Activated CD4-positive, CD25-positive, alpha-beta regulatory T cell (primary cell): ENCODE data around the gene PEX13.

Source experiments
- DNase-seq, 4 experiments: peaks; one replicate each; lab custom pipeline; 2025; lab: John Stamatoyannopoulos, UW

Gene PEX13

DNA sequence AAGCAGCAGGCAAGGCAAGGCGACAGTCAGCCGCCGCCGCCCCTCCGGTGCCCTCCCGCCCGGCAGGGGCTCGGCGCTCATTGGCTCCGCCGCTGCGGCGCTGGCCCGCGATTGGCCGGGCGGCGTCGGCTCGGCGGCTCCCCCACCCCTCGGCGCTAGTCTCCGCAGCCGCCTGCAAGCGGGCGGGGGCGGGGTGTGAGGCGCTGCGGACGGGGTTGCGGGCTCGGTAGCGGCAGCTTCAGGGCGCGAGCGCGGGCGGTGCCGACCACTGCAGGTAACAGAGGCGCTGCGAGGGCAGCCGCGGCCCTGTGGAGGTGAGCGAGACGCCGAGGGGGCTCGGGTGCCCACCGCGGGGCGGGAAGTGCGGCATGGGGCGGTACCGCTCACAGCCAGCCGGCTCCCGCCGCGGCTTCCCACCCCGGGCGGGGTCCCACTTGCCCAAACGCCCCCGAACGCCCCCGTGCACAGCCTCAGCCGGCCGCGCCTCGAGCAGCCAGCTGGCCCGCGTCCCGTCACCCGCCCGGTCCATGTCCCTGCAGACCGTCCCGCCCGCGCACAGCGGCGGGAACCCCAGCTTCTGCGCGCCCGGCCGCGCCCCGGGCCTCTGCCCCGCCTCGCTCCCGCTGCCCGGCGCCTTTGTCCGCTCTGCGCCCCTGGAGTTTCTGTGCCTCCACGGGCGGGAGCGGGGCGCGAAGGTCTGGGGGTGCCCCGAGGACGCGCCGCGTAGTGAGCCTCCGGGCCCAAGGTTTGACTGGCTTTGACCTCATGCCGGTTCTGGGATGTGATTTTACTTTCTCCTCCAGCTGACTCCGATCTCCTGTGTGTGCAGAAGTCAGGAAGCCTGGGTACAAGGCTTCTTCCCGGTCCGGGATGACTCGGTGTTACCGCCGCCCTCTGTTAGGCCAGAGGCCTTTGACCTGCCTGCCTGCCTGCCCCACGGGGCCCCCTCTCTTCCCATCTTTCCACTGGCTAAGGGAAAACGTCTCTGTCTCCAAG lies 48.5 kb downstream of the PEX13 start, which contains the start of gene SANBR:
TSS of gene SANBR (plus strand) at position 158 of the 996 bp plus-strand sequence. CDS start 4,480 bp downstream, outside the sequence.
- peak; percentile 56 to 78 (median 70) for DNase-seq

DNA sequence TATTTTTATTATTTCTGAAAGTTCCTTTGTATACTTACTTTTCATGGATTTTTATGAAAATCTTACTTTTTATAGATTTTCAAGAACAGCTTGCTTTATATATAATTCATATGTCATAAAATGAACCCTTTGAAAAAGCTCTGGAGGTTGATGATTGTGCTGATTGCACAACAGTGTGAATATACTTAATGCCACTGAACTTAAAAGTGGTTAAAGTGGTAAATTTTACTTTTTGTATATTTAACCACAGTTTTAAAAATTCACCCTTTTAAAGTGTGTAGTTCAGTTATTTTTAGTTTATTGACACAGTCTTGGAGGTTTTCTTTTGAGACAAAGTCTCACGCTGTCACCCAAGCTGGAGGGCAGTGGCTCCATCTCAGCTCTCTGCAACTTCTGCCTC lies 56.6 kb downstream of the PEX13 start:
- DNase-seq: no peak

DNA sequence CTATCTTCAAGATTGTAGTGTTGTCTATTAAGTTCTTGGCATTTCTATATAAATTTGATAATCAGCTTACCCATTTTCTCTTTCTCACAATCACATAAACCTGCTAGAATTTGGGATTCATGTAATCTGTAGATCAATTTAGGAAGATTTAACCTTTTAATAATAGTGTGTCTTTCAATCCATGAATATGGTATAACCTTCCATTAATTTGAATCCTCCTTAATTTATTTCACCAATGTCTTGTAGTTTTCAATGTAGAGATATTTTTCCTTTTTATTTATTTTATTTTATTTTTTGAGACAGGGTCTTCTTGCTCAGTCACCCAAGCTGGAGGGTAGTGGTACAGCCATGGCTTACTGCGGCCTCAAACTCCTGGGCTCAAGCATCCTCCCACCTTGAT lies 68.4 kb downstream of the PEX13 start:
- DNase-seq: no peak

DNA sequence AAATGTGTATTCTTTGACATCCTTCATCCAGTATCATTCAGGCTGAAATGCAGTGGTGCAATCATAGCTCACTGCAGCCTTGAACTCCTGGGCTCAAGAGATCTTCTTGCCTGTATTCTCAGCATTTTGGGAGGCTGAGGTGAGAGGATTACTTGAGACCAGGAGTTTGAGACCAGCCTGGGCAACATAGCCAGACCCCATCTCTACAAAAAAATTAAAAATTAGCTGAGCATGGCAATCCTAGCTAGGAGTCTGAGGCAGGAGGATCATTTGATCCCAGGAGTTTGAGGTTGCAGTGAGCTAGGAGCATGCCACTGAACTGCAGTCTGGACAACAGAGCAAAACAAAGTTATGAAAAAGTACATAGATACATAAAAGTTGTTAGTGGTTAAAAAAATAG lies 72.3 kb downstream of the PEX13 start:
- DNase-seq: no peak

DNA sequence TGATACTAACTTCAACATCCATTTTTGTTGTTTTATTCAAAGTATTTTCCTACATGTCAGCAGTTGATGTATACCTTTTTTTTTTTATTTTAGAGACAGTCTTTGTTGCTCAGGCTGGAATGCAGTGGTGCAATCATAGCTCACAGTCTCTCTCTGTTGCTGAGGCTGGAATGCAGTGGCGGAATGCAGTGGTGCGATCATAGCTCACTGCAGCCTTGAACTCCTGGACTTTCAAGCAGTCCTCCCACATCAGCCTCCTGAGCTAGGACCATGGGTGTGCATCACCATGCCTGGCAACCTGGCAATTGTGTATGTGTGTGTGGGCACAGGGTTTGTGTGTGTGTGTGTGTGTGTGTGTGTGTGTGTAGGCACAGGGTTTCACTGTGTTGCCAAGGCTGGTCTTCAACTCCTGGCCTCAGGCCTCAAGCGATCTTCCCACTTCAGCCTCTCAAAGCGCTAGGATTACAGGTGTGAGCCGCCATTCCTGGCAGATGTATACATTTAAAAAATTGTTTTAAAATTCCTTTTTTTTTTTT lies 72.9 kb downstream of the PEX13 start:
- DNase-seq: no peak

DNA sequence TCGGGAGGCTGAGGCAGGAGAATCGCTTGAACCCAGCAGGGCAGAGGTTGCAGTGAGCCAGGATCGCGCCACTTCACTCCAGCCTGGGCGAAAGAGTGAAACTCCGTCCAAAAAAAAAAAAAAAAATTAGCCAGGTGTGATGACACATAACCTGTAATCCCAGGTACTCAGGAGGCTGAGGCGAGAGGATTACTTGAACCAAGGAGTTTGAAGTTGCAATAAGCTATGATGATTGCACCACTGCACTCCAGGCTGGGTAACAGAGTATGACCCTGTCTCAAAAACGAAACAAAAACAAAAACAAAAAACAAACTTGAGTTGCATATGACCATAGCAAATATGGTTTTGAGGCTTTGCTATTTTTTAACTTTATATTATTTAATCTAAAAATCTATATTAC lies 74.0 kb downstream of the PEX13 start:
- no peak for DNase-seq

DNA sequence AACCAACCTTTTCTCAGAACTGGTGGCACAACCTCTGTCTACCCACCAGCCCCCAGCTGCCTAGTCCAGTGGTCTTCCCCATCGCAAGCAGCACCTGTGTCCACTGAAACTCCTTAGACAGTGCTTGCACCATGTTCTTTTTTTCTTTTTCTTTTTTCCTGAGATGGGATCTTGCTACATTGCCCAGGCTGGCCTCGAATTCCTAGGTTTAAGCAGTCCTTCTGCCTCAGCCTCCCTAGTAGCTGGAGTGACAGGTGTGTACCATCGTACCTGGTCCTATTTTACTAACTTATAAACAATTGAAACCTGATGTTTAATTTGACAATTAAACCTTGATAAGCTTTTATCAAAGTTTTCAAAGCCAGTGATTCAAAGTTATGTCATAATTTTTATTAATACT lies 78.9 kb downstream of the PEX13 start:
- DNase-seq: no peak

DNA sequence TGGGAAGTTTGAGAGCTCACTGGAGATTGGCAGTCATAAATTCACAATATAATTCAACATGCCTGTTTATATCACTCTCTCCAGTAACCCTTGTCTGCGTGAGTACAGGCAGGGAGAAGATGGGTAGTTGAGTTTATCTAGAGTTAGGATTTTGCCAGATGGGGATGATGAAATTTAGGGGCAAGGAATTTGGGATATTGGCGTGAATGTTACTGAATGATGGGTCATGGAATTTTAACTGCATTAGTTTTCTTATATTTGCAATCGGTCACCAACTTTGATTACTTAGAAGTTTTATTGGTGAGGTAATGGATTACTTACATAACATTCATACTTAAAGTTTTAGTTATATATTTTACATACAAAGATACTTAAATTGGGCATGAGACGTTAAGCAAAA lies 83.3 kb downstream of the PEX13 start:
- DNase-seq: no peak
